Activated CD8-positive, alpha-beta T cell treated with anti-CD3 and anti-CD28 coated beads for 36 hours (primary cell): Measurements from ENCODE around the gene TRIM27. TPM values are rescaled to one million over a fixed set of nuclear protein-coding genes. Genes with fewer than 3 reads are reported as not detected.
"Not testable (repeated sequence)": the region's sequence is repeated elsewhere in the genome, so short reads cannot be mapped to it uniquely, and the experiment has no call there.

ENCODE experiments used
- ATAC-seq: fragments of 200-7000 bp; cut with Tn5 transposase; one replicate; pipeline ENCODE4 v1.10.0; 2021; ENCODE audit warnings: mild to moderate bottlenecking, moderate library complexity
- CTCF ChIA-PET: fragments of 350-600 bp; sonication (Branson Sonifier 250); formaldehyde crosslinking; loops from one replicate; lab custom pipeline; 2021; ENCODE audit warnings: antibody characterized with exemption; lab: Charles Lee
- POLR2A ChIA-PET: fragments of 350-600 bp; sonication (Branson Sonifier 250); formaldehyde crosslinking; loops from one replicate; lab custom pipeline; 2021; ENCODE audit warnings: antibody characterized with exemption; lab: Charles Lee
- DNase-seq: peaks from one replicate; pipeline ENCODE4 v3.0.0-alpha.2; 2020
- H3K27ac Mint-ChIP-seq: one replicate; pipeline ENCODE4 v1.8.0; 2021; ENCODE audit warnings: mild to moderate bottlenecking, mixed read lengths
- H3K27me3 Mint-ChIP-seq: one replicate; pipeline ENCODE4 v1.8.0; 2021; ENCODE audit warnings: mixed read lengths
- H3K36me3 Mint-ChIP-seq: one replicate; pipeline ENCODE4 v1.8.0; 2021; ENCODE audit warnings: low read depth, mixed read lengths
- H3K4me1 Mint-ChIP-seq: one replicate; pipeline ENCODE4 v1.8.0; 2021; ENCODE audit warnings: low read depth, mixed read lengths
- H3K4me3 Mint-ChIP-seq: one replicate; pipeline ENCODE4 v1.8.0; 2021; ENCODE audit warnings: mild to moderate bottlenecking, moderate library complexity, mixed read lengths
- H3K9me3 Mint-ChIP-seq: one replicate; pipeline ENCODE4 v1.8.0; 2021; ENCODE audit warnings: mixed read lengths
- intact Hi-C: fragments of 100-400 bp; cut with micrococcal nuclease; formaldehyde crosslinking; loops from one replicate; pipeline ENCODE4 v1.10.0; 2022
- total RNA-seq, 2 experiments: library from RNA; stranded (reverse); gene quantifications; one replicate each; pipeline ENCODE4 v1.2.3, GENCODE V29; 2021
- TF ChIP-seq, protein P1 (sequence below): fragments of 200-600 bp; IDR thresholded peaks from one replicate; pipeline ENCODE4 v1.8.0; 2022; ENCODE audit warnings: antibody characterized with exemption, mild to moderate bottlenecking

The TRIM27 gene
- total RNA-seq, 2 experiments from 2014 or later, result 45.6 to 46.4 TPM

DNA sequence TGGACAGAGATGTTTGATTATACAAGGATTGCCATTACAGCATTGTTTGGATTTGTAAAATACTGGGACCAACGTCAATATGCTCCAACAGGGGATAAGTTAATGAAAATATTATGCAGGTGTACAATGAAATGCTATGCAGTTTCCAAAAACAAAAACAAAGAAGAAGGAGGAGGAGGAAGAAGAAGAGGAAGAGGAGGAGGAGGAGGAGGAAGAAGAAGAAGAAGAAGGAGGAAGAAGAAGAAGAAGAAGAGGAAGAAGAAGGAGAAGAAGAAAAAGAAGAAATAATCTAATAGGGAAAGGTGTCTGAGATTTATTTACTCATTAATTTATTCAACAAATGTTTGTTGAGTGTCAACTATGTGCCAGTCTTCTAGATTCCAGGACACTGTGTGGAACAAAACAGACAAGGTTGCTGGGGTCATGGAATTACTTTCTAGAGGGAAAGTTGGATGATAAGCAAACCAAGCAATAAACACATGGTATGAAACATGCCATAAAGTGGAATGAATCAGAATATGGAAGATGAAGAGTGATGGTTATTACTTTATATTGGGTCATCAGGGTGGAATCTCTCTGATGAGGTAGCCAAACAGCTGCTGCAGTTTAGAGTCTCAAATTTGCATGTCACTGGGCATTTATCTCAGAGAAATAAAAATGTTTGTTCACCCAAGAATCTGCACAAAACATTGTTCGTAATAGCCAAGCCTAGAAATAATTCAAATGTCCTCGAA is 6.3 kb upstream of the TRIM27 start:
- TF ChIP-seq, protein P1, sequence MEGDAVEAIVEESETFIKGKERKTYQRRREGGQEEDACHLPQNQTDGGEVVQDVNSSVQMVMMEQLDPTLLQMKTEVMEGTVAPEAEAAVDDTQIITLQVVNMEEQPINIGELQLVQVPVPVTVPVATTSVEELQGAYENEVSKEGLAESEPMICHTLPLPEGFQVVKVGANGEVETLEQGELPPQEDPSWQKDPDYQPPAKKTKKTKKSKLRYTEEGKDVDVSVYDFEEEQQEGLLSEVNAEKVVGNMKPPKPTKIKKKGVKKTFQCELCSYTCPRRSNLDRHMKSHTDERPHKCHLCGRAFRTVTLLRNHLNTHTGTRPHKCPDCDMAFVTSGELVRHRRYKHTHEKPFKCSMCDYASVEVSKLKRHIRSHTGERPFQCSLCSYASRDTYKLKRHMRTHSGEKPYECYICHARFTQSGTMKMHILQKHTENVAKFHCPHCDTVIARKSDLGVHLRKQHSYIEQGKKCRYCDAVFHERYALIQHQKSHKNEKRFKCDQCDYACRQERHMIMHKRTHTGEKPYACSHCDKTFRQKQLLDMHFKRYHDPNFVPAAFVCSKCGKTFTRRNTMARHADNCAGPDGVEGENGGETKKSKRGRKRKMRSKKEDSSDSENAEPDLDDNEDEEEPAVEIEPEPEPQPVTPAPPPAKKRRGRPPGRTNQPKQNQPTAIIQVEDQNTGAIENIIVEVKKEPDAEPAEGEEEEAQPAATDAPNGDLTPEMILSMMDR, result no peak
- Mint-ChIP-seq H3K36me3 (no peaks in the 10 kb centered on the region), H3K27ac (no peak overlapping the region), H3K9me3 (no peaks in the 10 kb centered on the region), H3K27me3 (peaks cover 4% of the 10 kb centered on the region), H3K4me3 (no peak overlapping the region), H3K4me1 (no peaks in the 10 kb centered on the region)
- DNase-seq, result no peak
- POLR2A ChIA-PET, result no interaction called here
- ATAC-seq, result no peak
- intact Hi-C loops, result no loop called here
- CTCF ChIA-PET, result no interaction called here

DNA sequence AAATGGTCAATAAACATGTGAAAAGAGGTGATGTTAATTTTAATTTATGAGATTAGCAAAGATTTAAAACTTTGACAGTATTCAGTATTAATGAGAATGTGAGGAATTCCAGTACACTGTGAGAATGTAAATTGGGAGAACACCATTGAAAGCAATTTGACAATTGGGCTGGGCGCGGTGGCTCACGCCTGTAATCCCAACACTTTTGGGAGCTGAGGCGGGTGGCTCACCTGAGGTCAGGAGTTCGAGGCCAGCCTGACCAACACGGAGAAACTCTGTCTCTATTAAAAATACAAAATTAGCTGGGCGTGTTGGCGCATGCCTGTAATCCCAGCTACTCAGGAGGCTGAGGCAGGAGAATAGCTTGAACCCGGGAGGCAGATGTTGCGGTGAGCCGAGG is 5.6 kb upstream of the TRIM27 start:
- H3K27ac Mint-ChIP-seq, H3K4me3 Mint-ChIP-seq, H3K4me1 Mint-ChIP-seq, H3K27me3 Mint-ChIP-seq, H3K9me3 Mint-ChIP-seq, CTCF ChIA-PET, ATAC-seq, intact Hi-C loops, DNase-seq, H3K36me3 Mint-ChIP-seq: not testable (repeated sequence)
- POLR2A ChIA-PET, result interaction anchor here (0.7 kb wide), 1 partner anchor 915 kb away, joined by 3 read pairs; no protein-coding TSS in a partner anchor

DNA sequence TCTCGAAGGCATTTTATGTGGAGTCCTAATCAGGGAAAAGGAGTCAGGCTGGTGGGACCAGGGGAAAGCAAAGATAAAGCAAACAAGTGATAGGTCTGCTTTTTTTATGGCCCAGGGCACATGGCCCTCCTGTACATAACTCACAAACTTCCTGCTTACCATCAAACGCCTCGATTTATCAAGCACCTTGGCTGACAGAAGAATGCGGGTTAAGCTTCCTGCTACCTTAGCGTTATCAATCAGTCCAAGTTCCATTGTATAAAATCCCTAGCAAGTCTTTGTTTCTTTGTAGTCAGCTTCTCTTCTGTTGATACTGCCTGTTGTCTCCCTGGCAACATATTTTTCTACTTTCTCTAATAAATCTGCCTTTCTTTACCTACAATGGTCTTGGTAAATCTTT is 4.1 kb upstream of the TRIM27 start:
- Mint-ChIP-seq H3K9me3 (no peaks in the 10 kb centered on the region), H3K4me3 (no peak overlapping the region), H3K27me3 (peaks cover 4% of the 10 kb centered on the region), H3K36me3 (peaks cover under 1% of the 10 kb centered on the region), H3K4me1 (peaks cover 4% of the 10 kb centered on the region), H3K27ac (no peak overlapping the region)
- ChIA-PET CTCF (no interaction called here), POLR2A (no interaction called here)
- intact Hi-C loops, result no loop called here
- TF ChIP-seq, protein P1, result no peak
- no peak for ATAC-seq
- DNase-seq, result no peak

DNA sequence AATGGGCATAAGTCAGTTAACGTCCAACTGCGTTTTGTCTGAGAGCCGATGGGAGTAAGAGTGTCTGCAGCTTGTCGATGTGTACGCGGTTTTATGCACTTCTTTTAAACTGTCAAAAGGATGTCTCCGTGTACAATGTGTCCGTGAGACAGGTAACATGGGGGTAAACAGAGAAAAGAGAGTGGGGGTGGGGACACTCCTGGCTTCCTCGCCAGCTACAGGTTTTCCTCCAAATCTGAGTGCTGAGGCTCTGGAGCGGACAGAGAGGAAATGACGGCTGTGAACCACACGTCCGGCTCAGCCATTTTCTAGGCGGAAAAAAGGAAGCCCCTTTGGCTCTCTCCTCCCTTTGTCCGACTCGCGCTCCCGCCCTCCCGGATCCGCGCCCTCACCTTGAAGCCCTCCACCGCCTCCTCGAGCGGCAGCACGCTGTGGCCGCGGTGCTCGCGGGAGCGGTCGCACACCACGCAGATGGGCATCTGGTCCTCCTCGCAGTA is 916 bp downstream of the TRIM27 start:
- DNase-seq (peak; percentile 54), ATAC-seq (peak; percentile 14)
- Mint-ChIP-seq H3K9me3 (no peaks in the 10 kb centered on the region), H3K4me1 (peaks cover 43% of the 10 kb centered on the region), H3K36me3 (peaks cover 43% of the 10 kb centered on the region), H3K4me3 (peak overlapping the region; percentile 94), H3K27me3 (no peaks in the 10 kb centered on the region), H3K27ac (peak overlapping the region; percentile 86)
- ChIA-PET POLR2A (interaction anchor here (0.7 to 4.2 kb wide), 22 partner anchors 9 to 1776 kb away, joined by 3 to 34 read pairs (median 4); a partner anchor contains a TSS), CTCF (interaction anchor here (0.8 to 4.7 kb wide), 12 partner anchors 9 to 93 kb away, joined by 3 to 21 read pairs (median 4); no protein-coding TSS in a partner anchor)
- TF ChIP-seq, protein P1, result no peak
- intact Hi-C loops, result no loop called here

DNA sequence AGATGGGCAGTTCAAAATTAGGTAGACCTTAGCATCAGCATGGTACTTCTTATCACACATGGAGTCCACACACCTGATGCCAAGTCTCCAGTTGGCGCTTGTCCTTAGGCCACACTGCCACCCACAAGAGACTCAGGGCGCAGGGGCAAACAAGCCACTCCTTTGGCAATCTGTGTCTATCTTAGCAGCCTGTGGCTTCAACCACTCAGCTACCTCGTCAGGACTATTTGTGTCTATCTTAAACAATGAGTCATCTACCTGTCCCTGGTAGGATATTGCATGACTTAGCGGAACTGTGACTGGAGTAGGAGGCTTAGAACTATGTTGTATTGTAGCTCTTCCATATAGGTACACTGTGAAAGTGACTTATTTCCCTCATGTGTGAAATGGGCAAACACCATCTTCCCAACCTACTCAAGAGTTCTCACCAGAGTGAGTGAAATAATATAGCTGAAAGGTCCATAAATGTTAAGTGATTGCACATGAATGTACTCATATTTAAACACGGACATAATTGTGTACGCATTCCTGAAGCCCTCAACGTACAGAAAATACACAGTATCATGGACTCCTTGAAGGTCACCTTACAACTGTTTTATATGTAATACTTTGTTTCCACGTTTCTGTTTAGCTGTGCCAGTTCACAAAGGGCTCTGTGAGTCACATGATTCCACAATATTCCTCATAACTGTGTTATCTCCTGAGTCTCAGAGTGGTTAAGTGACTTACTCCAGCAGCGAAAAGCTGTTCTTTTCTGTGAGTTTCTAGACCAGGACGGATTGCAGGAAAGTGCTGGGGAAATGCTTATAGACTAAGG is 1.6 kb downstream of the TRIM27 start:
- DNase-seq, result peak; percentile 49
- Mint-ChIP-seq H3K4me1 (peaks cover 46% of the 10 kb centered on the region), H3K27ac (peak overlapping the region; percentile 86), H3K27me3 (no peaks in the 10 kb centered on the region), H3K4me3 (peak overlapping the region; percentile 94), H3K9me3 (no peaks in the 10 kb centered on the region), H3K36me3 (peaks cover 48% of the 10 kb centered on the region)
- ChIA-PET POLR2A (interaction anchor here (0.6 to 4.2 kb wide), 20 partner anchors 9 to 1084 kb away, joined by 3 to 34 read pairs (median 4); a partner anchor contains a TSS), CTCF (interaction anchor here (0.7 to 4.7 kb wide), 12 partner anchors 10 to 94 kb away, joined by 3 to 21 read pairs (median 4); no protein-coding TSS in a partner anchor)
- TF ChIP-seq, protein P1, result no peak
- intact Hi-C loops, result no loop called here
- peak; percentile 20 for ATAC-seq
